ENCODE results near the gene CLIP4.

GRCh38 chr2:29139152-29139551 lies 23.9 kb downstream of the CLIP4 start:
- no peak for TF ChIP-seq POLR2AphosphoS5 (IDR thresholded peaks at IDR 0.05; ENCODE audit: low read depth, low read length)
- TF ChIP-seq POLR2A (IDR thresholded peaks at IDR 0.05; ENCODE audit: low read depth, low read length): no peak
- no peak for TF ChIP-seq TAF1 (IDR thresholded peaks at IDR 0.05; ENCODE audit: borderline replicate concordance, low read depth, low read length)
